Measurements from ENCODE around the gene PRR13.
"Not testable (repeated sequence)": the region's sequence is repeated elsewhere in the genome, so short reads cannot be mapped to it uniquely, and the experiment has no call there.

The PRR13 gene

GRCh38 chr12:53474077-53474476 lies 32.5 kb downstream of the PRR13 start:
- DNase-seq: no peak

- no peak for DNase-seq
Observed at GRCh38 chr12:53474819-53475218, 33.3 kb downstream of the PRR13 start.

- no peak for DNase-seq
Observed at GRCh38 chr12:53476769-53477209, 35.3 kb downstream of the PRR13 start.

- no peak for DNase-seq
Observed at GRCh38 chr12:53478865-53479264, 37.3 kb downstream of the PRR13 start.

GRCh38 chr12:53479331-53479730 lies 37.8 kb downstream of the PRR13 start:
- DNase-seq: no peak

GRCh38 chr12:53480491-53481442 lies 39.2 kb downstream of the PRR13 start:
- no peak for DNase-seq

GRCh38 chr12:53481458-53481857 lies 39.9 kb downstream of the PRR13 start:
- not testable (repeated sequence) for DNase-seq

- DNase-seq: no peak
Observed at GRCh38 chr12:53481939-53482586, 40.5 kb downstream of the PRR13 start.

GRCh38 chr12:53482626-53483168 lies 41.2 kb downstream of the PRR13 start:
- DNase-seq: no peak

- no peak for DNase-seq
Observed at GRCh38 chr12:53483225-53483978, 41.9 kb downstream of the PRR13 start.

- DNase-seq: no peak
Observed at GRCh38 chr12:53483979-53484377, 42.4 kb downstream of the PRR13 start.

- DNase-seq: no peak
Observed at GRCh38 chr12:53484686-53485575, 43.4 kb downstream of the PRR13 start.

- no peak for DNase-seq
Observed at GRCh38 chr12:53485955-53486735, 44.6 kb downstream of the PRR13 start.

GRCh38 chr12:53486736-53487487 lies 45.4 kb downstream of the PRR13 start:
- no peak for DNase-seq

- DNase-seq: no peak
Observed at GRCh38 chr12:53489242-53489864, 47.8 kb downstream of the PRR13 start.

- DNase-seq: no peak
Observed at GRCh38 chr12:53492188-53492587, 50.7 kb downstream of the PRR13 start.

- peak; percentile 75 for DNase-seq
Observed at GRCh38 chr12:53492830-53493609, 51.5 kb downstream of the PRR13 start.

- DNase-seq: no peak
Observed at GRCh38 chr12:53493610-53494391, 52.3 kb downstream of the PRR13 start.
